Type B pancreatic cell (in vitro differentiated cells): ENCODE data around the gene CARS2. TPM values are rescaled to one million over a fixed set of nuclear protein-coding genes. Genes with fewer than 3 reads are reported as not detected.

Source experiments
- DNase-seq: peaks from one replicate; pipeline ENCODE4 v3.0.0; 2021; ENCODE audit warnings: mixed read lengths; ENCODE audit not compliant: unreplicated experiment; ENCODE audit errors: extremely low spot score
- H3K27ac Mint-ChIP-seq: 2 replicates; pipeline ENCODE4 v1.8.0; 2021; ENCODE audit warnings: mild to moderate bottlenecking, mixed read lengths
- H3K27me3 Mint-ChIP-seq: 2 replicates; pipeline ENCODE4 v1.8.0; 2021; ENCODE audit warnings: mixed read lengths
- H3K36me3 Mint-ChIP-seq: 2 replicates; pipeline ENCODE4 v1.8.0; 2021; ENCODE audit warnings: mixed read lengths
- H3K4me1 Mint-ChIP-seq: one replicate; pipeline ENCODE4 v1.8.0; 2021; ENCODE audit warnings: mixed read lengths; ENCODE audit not compliant: unreplicated experiment
- H3K4me3 Mint-ChIP-seq: 2 replicates; pipeline ENCODE4 v1.8.0; 2021; ENCODE audit warnings: mild to moderate bottlenecking, mixed read lengths
- H3K9me3 Mint-ChIP-seq: 2 replicates; pipeline ENCODE4 v1.8.0; 2021; ENCODE audit warnings: mixed read lengths
- total RNA-seq: library from RNA; stranded (reverse); gene quantifications from 2 replicates; pipeline ENCODE4 v1.2.1, GENCODE V29; 2021; ENCODE audit warnings: low replicate concordance
- TF ChIP-seq, protein P1 (sequence below): fragments of 200-600 bp; sonication (generic); conservative IDR thresholded peaks from 2 replicates; pipeline ENCODE4 v1.5.0; 2021; ENCODE audit warnings: antibody characterized with exemption, mild to moderate bottlenecking

Gene CARS2
- total RNA-seq, 1 donor from 2014 or later: 73.4 TPM

DNA sequence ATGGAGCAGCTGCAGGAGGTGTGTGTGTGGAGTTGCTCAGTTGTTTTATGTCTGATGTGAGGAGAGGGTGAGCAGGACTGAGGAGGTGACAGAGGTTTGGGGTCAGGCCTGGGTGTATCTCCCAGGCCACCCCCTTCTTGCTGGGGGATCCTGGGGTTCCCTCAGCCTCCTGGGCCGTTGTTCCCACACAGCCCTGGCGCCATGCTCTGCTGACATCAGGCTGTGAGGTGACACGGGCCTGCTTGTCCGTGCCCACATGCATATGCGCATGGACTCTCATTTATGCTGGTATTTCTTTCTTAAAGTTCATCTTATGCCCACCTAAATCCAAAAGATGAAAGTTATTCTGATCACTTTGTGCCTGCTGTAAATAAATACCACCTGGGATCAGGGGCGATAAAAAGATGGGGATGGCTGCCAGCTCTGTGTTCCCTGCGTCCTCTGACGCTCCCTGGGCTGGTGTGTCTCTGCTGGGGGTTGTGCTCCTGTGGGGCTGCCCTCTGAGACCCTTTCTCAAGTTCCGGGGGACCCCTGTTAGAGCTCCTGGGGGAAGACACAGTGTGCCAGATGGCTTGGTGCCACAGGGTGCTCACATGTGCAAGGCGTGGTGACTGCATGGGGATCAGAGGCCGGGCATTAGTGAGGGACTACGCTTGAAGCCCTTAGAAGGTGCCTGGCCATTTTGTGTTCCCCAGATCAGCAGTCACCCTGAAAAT lies 78.0 kb downstream of the CARS2 start:
- Mint-ChIP-seq H3K27me3 (no peaks in the 10 kb centered on the region), H3K9me3 (no peaks in the 10 kb centered on the region), H3K4me3 (no peak overlapping the region), H3K36me3 (peaks cover 29% of the 10 kb centered on the region), H3K27ac (peak overlapping the region; percentile 11), H3K4me1 (peaks cover 28% of the 10 kb centered on the region)
- DNase-seq: no peak
- TF ChIP-seq, protein P1, sequence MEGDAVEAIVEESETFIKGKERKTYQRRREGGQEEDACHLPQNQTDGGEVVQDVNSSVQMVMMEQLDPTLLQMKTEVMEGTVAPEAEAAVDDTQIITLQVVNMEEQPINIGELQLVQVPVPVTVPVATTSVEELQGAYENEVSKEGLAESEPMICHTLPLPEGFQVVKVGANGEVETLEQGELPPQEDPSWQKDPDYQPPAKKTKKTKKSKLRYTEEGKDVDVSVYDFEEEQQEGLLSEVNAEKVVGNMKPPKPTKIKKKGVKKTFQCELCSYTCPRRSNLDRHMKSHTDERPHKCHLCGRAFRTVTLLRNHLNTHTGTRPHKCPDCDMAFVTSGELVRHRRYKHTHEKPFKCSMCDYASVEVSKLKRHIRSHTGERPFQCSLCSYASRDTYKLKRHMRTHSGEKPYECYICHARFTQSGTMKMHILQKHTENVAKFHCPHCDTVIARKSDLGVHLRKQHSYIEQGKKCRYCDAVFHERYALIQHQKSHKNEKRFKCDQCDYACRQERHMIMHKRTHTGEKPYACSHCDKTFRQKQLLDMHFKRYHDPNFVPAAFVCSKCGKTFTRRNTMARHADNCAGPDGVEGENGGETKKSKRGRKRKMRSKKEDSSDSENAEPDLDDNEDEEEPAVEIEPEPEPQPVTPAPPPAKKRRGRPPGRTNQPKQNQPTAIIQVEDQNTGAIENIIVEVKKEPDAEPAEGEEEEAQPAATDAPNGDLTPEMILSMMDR: no peak

GRCh38 chr13:110627351-110627750 lies 78.6 kb downstream of the CARS2 start:
- TF ChIP-seq, protein P1: no peak
- Mint-ChIP-seq H3K9me3 (no peaks in the 10 kb centered on the region), H3K27me3 (no peaks in the 10 kb centered on the region), H3K27ac (peak overlapping the region; percentile 11), H3K4me3 (no peak overlapping the region), H3K4me1 (peaks cover 33% of the 10 kb centered on the region), H3K36me3 (peaks cover 30% of the 10 kb centered on the region)
- no peak for DNase-seq

DNA sequence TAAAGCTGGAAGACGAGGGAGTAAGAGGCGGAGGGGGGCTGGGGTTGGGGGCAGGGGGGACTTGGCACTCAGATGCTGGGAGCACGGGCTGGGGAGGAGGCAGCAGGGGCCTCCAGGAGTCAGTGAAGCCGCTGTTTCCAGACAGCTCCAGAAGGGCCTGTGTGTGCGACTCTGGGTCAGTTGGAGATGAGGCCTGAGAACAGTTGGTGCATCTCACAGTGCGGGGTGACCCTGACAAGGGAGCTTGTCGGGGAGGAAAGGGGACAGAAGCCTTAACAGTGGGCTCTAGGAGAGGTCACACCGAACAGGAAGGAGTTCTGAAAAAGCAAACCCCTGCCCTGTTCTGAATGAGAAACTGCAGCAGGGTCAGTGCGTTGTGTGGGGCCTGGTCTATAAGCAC lies 79.4 kb downstream of the CARS2 start:
- Mint-ChIP-seq H3K9me3 (no peaks in the 10 kb centered on the region), H3K4me1 (peaks cover 34% of the 10 kb centered on the region), H3K36me3 (peaks cover 25% of the 10 kb centered on the region), H3K27me3 (no peaks in the 10 kb centered on the region), H3K27ac (no peak overlapping the region), H3K4me3 (no peak overlapping the region)
- TF ChIP-seq, protein P1: no peak
- no peak for DNase-seq

DNA sequence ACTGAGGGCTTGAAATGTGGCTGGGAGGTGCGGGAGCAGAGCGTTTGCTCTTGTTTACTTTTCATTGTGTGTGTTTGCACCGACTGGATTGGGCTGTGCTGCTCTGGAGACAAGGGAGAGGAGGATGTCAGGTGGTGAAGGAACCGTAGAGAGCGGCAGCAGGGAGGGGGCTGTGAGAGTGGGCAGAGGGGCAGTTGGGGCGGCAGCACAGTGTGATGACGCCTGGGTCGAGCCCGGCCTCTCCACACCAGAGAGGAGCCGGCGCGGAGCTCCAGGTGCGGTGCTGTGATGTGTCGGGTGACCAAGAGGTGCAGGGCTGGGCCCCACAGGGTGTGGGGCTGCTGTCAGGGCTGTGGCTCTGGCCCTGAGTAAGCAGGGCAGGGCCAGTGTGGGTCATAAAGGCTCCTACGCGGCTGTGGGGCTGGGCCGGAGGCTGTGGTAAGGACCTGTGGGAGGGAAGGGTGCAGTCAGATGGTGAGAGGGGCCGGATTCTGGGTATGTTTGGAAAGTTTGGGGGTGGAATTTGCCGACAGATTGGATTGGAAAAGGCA lies 80.1 kb downstream of the CARS2 start:
- no peak for DNase-seq
- Mint-ChIP-seq H3K4me3 (peak overlapping the region; percentile 39), H3K27ac (peak overlapping the region; percentile 89), H3K9me3 (no peaks in the 10 kb centered on the region), H3K27me3 (no peaks in the 10 kb centered on the region), H3K36me3 (peaks cover 25% of the 10 kb centered on the region), H3K4me1 (peaks cover 34% of the 10 kb centered on the region)
- TF ChIP-seq, protein P1: no peak

DNA sequence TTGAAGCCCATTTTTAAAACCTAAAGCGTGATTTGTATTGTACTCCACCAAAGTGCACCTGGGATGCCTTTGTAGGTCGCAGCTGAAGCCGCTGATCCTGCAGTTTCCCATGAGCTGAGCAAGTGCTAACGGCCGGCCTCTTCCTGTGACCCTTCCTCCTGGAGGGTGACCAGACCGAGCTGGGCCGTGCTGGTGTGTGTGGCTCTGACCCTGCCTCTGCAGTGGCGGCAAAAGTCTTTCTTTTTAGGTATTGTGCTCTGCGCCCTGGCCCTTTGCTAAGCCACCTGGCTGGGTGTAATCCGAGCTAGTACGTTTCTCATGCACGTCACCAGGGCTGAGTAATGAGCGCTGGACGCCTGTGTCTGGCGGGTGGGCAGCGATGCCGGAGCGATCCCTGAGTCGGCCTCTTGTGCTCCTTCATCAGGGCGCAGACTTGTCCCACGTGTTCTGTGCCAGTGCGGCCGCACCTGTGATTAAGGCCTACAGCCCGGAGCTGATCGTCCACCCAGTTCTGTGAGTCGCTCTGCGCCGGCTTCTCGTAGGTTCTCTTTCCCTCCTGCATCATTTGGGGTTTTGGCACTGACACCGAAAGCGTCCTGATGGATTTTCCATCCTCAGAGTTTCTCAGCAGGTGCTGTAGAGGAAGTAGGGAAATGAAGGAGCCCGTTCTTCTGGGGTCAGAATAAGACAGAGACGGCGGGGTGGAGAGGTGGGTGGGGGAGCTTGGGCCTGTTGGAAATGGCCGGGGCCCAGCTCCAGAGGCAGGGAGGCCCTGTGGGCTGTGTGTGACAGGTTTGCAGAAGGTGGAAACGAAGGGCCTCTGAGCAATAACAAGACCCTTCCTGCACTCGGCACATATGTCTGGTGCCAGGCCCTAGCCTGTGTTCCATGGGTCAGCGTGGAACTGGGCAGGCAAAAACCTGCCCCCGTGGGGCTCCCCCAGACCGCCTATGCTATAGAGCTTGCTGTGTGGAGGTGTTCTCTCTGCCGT lies 80.9 kb downstream of the CARS2 start:
- Mint-ChIP-seq H3K4me3 (peak overlapping the region; percentile 39), H3K4me1 (peaks cover 34% of the 10 kb centered on the region), H3K27ac (peak overlapping the region; percentile 89), H3K36me3 (peaks cover 25% of the 10 kb centered on the region), H3K9me3 (no peaks in the 10 kb centered on the region), H3K27me3 (no peaks in the 10 kb centered on the region)
- TF ChIP-seq, protein P1: no peak
- DNase-seq: no peak
